HCT116 (cell line): ENCODE data around the gene FAM168B. TPM values are rescaled to one million over a fixed set of nuclear protein-coding genes. Genes with fewer than 3 reads are reported as not detected.

ENCODE experiments used
- ATAC-seq: fragments of 200-7000 bp; cut with Tn5 transposase; 2 replicates; pipeline ENCODE4 v1.9.1; 2020; ENCODE audit warnings: mild to moderate bottlenecking, moderate library complexity
- BruUV-seq: library from RNA; stranded (reverse); fragments of 400-500 nt; replicated peaks from 2 replicates; lab custom pipeline; 2021; lab: Mats Ljungman, UMichigan
- CTCF ChIA-PET: fragments of 300-600 bp; sonication (Branson Sonifier 250); formaldehyde crosslinking; loops from one replicate; lab custom pipeline; 2021; ENCODE audit warnings: antibody characterized with exemption; lab: Charles Lee
- POLR2A ChIA-PET: fragments of 300-600, 350-600 bp; sonication (Branson Sonifier 250); formaldehyde crosslinking; loops from one replicate; lab custom pipeline; 2021; ENCODE audit warnings: antibody characterized with exemption; lab: Charles Lee
- RAD21 ChIA-PET, 2 experiments: fragments of 300-600 bp; sonication (Branson Sonifier 250); formaldehyde crosslinking; loops; one replicate each; lab custom pipeline; 2023; ENCODE audit warnings: low total read pairs in 2 of 2; ENCODE audit not compliant: uncharacterized antibody in 2 of 2, unreplicated experiment in 2 of 2, low non-redundant PET in 1 of 2; lab: Charles Lee
- DNase-seq: peaks from one replicate; pipeline ENCODE4 v3.0.0-alpha.2; 2010; ENCODE audit warnings: low read depth, low spot score
- H2AFZ ChIP-seq: fragments of 200-600 bp; shearing (Covaris generic), sonication (generic); 2 replicates; pipeline ENCODE4 v1.6.1; 2017; ENCODE audit warnings: low read depth, mixed run types, mixed read lengths, antibody characterized with exemption, low read length; ENCODE audit not compliant: poor library complexity, severe bottlenecking
- H3K27ac ChIP-seq: 2 replicates; pipeline ENCODE4 v1.5.1; 2012; ENCODE audit warnings: low read depth, low read length
- H3K27me3 ChIP-seq: fragments of 200-600 bp; sonication (generic); 2 replicates; pipeline ENCODE4 v1.6.1; 2016; ENCODE audit warnings: mixed run types, low read length, mixed read lengths; ENCODE audit not compliant: insufficient read depth
- H3K36me3 ChIP-seq, 2 experiments: fragments of 200-500 bp in 1 of 2; fragments of 200-600 bp in 1 of 2; sonication (Bioruptor generic) in 1 of 2; sonication (generic) in 1 of 2; 2 replicates each; pipeline versions ENCODE4 v1.5.1 to v1.6.1; 2014 to 2016; ENCODE audit warnings: low read length in 2 of 2, inconsistent platforms in 1 of 2, mixed read lengths in 1 of 2, mixed run types in 1 of 2; ENCODE audit not compliant: insufficient read depth in 2 of 2, control insufficient read depth in 1 of 2
- H3K4me1 ChIP-seq, 2 experiments: fragments of 200-600 bp in 1 of 2; sonication (generic) in 1 of 2; 2 replicates each; pipeline versions ENCODE4 v1.5.1 to v1.6.1; 2012 to 2017; ENCODE audit warnings: low read length in 2 of 2, inconsistent platforms in 1 of 2, mild to moderate bottlenecking in 1 of 2, mixed read lengths in 1 of 2, mixed run types in 1 of 2, moderate library complexity in 1 of 2; ENCODE audit not compliant: insufficient read depth in 2 of 2, control insufficient read depth in 1 of 2
- H3K4me2 ChIP-seq: fragments of 200-600 bp; sonication (generic); 2 replicates; pipeline ENCODE4 v1.6.1; 2017; ENCODE audit warnings: mixed run types, low read length, mixed read lengths
- H3K4me3 ChIP-seq, 2 experiments: fragments of 200-600 bp in 1 of 2; sonication (generic) in 1 of 2; replicated peaks in 1 of 2; 2 replicates each; pipeline ENCODE4 v1.5.1; 2011 to 2016; ENCODE audit warnings: low read length in 2 of 2, control low read depth in 1 of 2, low read depth in 1 of 2, mild to moderate bottlenecking in 1 of 2, mixed read lengths in 1 of 2, mixed run types in 1 of 2
- H3K79me2 ChIP-seq: fragments of 200-600 bp; sonication (generic); 2 replicates; pipeline ENCODE4 v1.6.1; 2017; ENCODE audit warnings: mild to moderate bottlenecking, mixed run types, low read length, moderate library complexity, mixed read lengths; ENCODE audit not compliant: insufficient read depth
- H3K9ac ChIP-seq: fragments of 200-600 bp; sonication (generic); 2 replicates; pipeline ENCODE4 v1.6.1; 2016; ENCODE audit warnings: low read length, mixed read lengths
- H3K9me2 ChIP-seq: fragments of 200-600 bp; sonication (generic), shearing (Covaris generic); 2 replicates; pipeline ENCODE4 v1.6.1; 2017; ENCODE audit warnings: mixed run types, mild to moderate bottlenecking, moderate library complexity; ENCODE audit not compliant: insufficient read depth
- H3K9me3 ChIP-seq, 2 experiments: fragments of 200-500 bp in 1 of 2; fragments of 200-600 bp in 1 of 2; sonication (Bioruptor generic) in 1 of 2; sonication (generic) in 1 of 2; 2 replicates each; pipeline ENCODE4 v1.6.1; 2014 to 2017; ENCODE audit warnings: low read length in 2 of 2, mixed read lengths in 2 of 2, inconsistent platforms in 1 of 2, low read depth in 1 of 2, mild to moderate bottlenecking in 1 of 2, mixed run types in 1 of 2, moderate library complexity in 1 of 2; ENCODE audit not compliant: control insufficient read depth in 1 of 2, insufficient read depth in 1 of 2
- H4K20me1 ChIP-seq: fragments of 200-600 bp; sonication (generic), shearing (Covaris generic); 2 replicates; pipeline ENCODE4 v1.6.1; 2017; ENCODE audit warnings: mixed run types, mild to moderate bottlenecking, moderate library complexity; ENCODE audit not compliant: insufficient read depth
- CEBPB ChIP-seq: IDR thresholded peaks from 2 replicates; pipeline ENCODE4 v1.6.1; 2012; ENCODE audit warnings: low read depth
- EGR1 ChIP-seq: IDR thresholded peaks from 2 replicates; pipeline ENCODE4 v1.6.1; 2012; ENCODE audit warnings: low read depth
- FOSL1 ChIP-seq: IDR thresholded peaks from 2 replicates; pipeline ENCODE4 v1.6.1; 2012; ENCODE audit warnings: low read depth
- POLR2A ChIP-seq: IDR thresholded peaks from 2 replicates; pipeline ENCODE4 v1.7.0; 2011; ENCODE audit warnings: borderline replicate concordance; ENCODE audit not compliant: insufficient read depth, insufficient read length; ENCODE audit errors: extremely low read depth
- POLR2AphosphoS5 ChIP-seq: IDR thresholded peaks from 2 replicates; pipeline ENCODE4 v1.6.1; 2011; ENCODE audit warnings: mild to moderate bottlenecking, low read depth, low read length, moderate library complexity
- RAD21 ChIP-seq: IDR thresholded peaks from 2 replicates; pipeline ENCODE4 v1.6.1; 2012; ENCODE audit warnings: low read depth, mild to moderate bottlenecking
- YY1 ChIP-seq: IDR thresholded peaks from 2 replicates; pipeline ENCODE4 v1.6.1; 2011; ENCODE audit warnings: low read length, low read depth, moderate library complexity, mild to moderate bottlenecking; ENCODE audit not compliant: insufficient replicate concordance; ENCODE audit errors: extremely low read depth
- ZFX ChIP-seq: fragments of 450-650 bp; IDR thresholded peaks from 2 replicates; pipeline ENCODE4 v1.6.1; 2017
- intact Hi-C: fragments of 100-400 bp; cut with micrococcal nuclease; formaldehyde crosslinking; loops from 2 replicates; pipeline ENCODE4 v1.10.0; 2022
- total RNA-seq: library from RNA; stranded (reverse); gene quantifications from one replicate; pipeline ENCODE4 v1.2.1, GENCODE V29; 2021; ENCODE audit not compliant: unreplicated experiment
- TF ChIP-seq, protein P1 (sequence below): IDR thresholded peaks from 2 replicates; pipeline ENCODE4 v1.6.1; 2012
- TF ChIP-seq, protein P2 (sequence below): IDR thresholded peaks from 2 replicates; pipeline ENCODE4 v1.6.1; 2012
- TF ChIP-seq, protein P3 (sequence below): IDR thresholded peaks from 2 replicates; pipeline ENCODE4 v1.6.1; 2012; ENCODE audit warnings: low read depth

Gene FAM168B
- total RNA-seq, 1 experiment from 2014 or later: 94.5 TPM

DNA sequence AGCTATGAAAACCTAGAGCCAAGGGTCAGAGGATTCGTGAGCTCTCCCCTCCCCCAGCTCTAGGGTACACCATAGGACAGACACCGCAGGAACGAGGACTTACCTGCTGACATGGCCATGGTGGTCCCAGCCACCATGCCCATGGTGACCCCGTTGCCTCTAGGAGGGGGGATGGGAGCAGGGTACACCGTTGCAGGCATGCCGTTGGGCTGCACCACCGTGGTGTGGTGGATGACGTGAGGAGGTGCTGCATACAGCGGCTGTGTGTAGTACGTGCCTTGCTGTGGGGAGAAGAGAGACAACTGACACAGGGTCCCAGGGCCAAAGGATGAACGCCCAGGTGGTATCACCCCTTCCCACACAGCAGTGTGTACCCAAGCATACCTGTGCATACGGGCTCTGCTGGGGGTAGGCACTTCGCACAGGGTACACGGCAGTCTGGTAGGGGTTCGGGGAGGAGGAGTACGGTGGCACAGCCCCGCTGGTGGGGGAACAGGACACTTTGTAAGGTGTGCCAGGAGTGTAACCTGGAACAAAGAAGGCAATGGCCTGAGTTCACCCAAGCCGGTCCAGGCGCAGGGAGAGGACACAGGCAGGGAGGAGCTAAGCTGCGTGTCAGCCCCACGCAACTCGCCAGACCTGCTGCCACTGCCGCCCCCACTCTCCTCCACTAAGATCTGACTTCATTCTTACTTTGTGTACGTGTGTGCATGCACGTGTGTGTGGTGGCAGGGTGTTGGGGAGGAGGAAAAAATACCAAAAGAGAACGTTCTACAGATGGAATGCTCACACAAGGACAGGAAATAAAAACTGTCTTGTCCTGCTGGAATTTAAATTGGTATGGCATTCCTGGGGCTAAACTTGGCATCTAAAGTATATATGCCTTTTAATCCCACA is 37.8 kb downstream of the FAM168B start:
- ATAC-seq (no peak), DNase-seq (no peak)
- ChIA-PET RAD21 (no interaction called here), CTCF (no interaction called here), POLR2A (no interaction called here)
- Histone ChIP-seq H4K20me1 (peaks cover 9% of the 10 kb centered on the region; the same call in 1 of the 2 replicates), H3K4me1 (no peaks in the 10 kb centered on the region), H3K4me3 (no peak overlapping the region), H3K27me3 (no peaks in the 10 kb centered on the region), H3K4me2 (no peak overlapping the region), H2AFZ (no peak overlapping the region), H3K27ac (no peak overlapping the region), H3K36me3 (peaks cover 44 to 46% of the 10 kb centered on the region in 2 experiments; a peak in 3 of 4 replicates), H3K79me2 (peaks cover 86% of the 10 kb centered on the region), H3K9ac (no peak overlapping the region), H3K9me3 (no peaks in the 10 kb centered on the region), H3K9me2 (no peaks in the 10 kb centered on the region)
- no TSS peak for BruUV-seq
- intact Hi-C loops: no loop called here
- TF ChIP-seq CEBPB (no peak), ZFX (no peak), RAD21 (no peak), EGR1 (no peak), POLR2AphosphoS5 (no peak), FOSL1 (no peak), YY1 (no peak), POLR2A (no peak)
- TF ChIP-seq, protein P1, sequence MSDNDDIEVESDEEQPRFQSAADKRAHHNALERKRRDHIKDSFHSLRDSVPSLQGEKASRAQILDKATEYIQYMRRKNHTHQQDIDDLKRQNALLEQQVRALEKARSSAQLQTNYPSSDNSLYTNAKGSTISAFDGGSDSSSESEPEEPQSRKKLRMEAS: no peak
- TF ChIP-seq, protein P2, sequence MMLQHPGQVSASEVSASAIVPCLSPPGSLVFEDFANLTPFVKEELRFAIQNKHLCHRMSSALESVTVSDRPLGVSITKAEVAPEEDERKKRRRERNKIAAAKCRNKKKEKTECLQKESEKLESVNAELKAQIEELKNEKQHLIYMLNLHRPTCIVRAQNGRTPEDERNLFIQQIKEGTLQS: no peak
- TF ChIP-seq, protein P3, sequence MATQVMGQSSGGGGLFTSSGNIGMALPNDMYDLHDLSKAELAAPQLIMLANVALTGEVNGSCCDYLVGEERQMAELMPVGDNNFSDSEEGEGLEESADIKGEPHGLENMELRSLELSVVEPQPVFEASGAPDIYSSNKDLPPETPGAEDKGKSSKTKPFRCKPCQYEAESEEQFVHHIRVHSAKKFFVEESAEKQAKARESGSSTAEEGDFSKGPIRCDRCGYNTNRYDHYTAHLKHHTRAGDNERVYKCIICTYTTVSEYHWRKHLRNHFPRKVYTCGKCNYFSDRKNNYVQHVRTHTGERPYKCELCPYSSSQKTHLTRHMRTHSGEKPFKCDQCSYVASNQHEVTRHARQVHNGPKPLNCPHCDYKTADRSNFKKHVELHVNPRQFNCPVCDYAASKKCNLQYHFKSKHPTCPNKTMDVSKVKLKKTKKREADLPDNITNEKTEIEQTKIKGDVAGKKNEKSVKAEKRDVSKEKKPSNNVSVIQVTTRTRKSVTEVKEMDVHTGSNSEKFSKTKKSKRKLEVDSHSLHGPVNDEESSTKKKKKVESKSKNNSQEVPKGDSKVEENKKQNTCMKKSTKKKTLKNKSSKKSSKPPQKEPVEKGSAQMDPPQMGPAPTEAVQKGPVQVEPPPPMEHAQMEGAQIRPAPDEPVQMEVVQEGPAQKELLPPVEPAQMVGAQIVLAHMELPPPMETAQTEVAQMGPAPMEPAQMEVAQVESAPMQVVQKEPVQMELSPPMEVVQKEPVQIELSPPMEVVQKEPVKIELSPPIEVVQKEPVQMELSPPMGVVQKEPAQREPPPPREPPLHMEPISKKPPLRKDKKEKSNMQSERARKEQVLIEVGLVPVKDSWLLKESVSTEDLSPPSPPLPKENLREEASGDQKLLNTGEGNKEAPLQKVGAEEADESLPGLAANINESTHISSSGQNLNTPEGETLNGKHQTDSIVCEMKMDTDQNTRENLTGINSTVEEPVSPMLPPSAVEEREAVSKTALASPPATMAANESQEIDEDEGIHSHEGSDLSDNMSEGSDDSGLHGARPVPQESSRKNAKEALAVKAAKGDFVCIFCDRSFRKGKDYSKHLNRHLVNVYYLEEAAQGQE: no peak
